OCI-LY7 (cell line): Measurements from ENCODE around the gene KRTAP5-4. TPM values are rescaled to one million over a fixed set of nuclear protein-coding genes. Genes with fewer than 3 reads are reported as not detected.
"Not testable (repeated sequence)": the region's sequence is repeated elsewhere in the genome, so short reads cannot be mapped to it uniquely, and the experiment has no call there.

Source experiments
- BruUV-seq: library from RNA; stranded (reverse); fragments of 400-500 nt; replicated peaks from 2 replicates; lab custom pipeline; 2021; lab: Mats Ljungman, UMichigan
- CTCF ChIA-PET: fragments of 300-600 bp; sonication (Branson Sonifier 250); formaldehyde crosslinking; loops from one replicate; lab custom pipeline; 2022; ENCODE audit warnings: antibody characterized with exemption; ENCODE audit not compliant: unreplicated experiment; lab: Charles Lee
- POLR2A ChIA-PET: fragments of 300-600 bp; sonication (Branson Sonifier 250); formaldehyde crosslinking; loops from one replicate; lab custom pipeline; 2022; ENCODE audit warnings: antibody characterized with exemption; lab: Charles Lee
- DNase-seq: peaks from one replicate; pipeline ENCODE4 v3.0.0-alpha.2; 2015; ENCODE audit warnings: low spot score
- H2AFZ ChIP-seq: fragments of 200-600 bp; sonication (generic), shearing (Covaris generic); 2 replicates; pipeline ENCODE4 v1.6.1; 2014; ENCODE audit warnings: mild to moderate bottlenecking, antibody characterized with exemption, low read length, moderate library complexity
- H3K27ac ChIP-seq: fragments of 200-600 bp; sonication (generic); 2 replicates; pipeline ENCODE4 v1.5.1; 2014; ENCODE audit warnings: mixed run types, low read depth, mild to moderate bottlenecking, moderate library complexity, low read length, inconsistent platforms; ENCODE audit not compliant: poor library complexity, severe bottlenecking
- H3K36me3 ChIP-seq: fragments of 200-600 bp; sonication (generic); 2 replicates; pipeline ENCODE4 v1.6.1; 2014; ENCODE audit warnings: mild to moderate bottlenecking, antibody characterized with exemption, low read length, moderate library complexity, mixed read lengths; ENCODE audit not compliant: insufficient read depth
- H3K4me1 ChIP-seq: fragments of 200-600 bp; sonication (generic); 2 replicates; pipeline ENCODE4 v1.5.1; 2014; ENCODE audit warnings: mild to moderate bottlenecking, low read length; ENCODE audit not compliant: insufficient read depth, poor library complexity, severe bottlenecking
- H3K4me2 ChIP-seq: fragments of 200-600 bp; sonication (generic); 2 replicates; pipeline ENCODE4 v1.6.1; 2014; ENCODE audit warnings: mild to moderate bottlenecking, low read length
- H3K4me3 ChIP-seq: fragments of 200-600 bp; sonication (generic); 2 replicates; pipeline ENCODE4 v1.5.1; 2014; ENCODE audit warnings: mild to moderate bottlenecking, low read depth, low read length; ENCODE audit not compliant: poor library complexity, severe bottlenecking
- H3K79me2 ChIP-seq: fragments of 200-600 bp; sonication (generic); 2 replicates; pipeline ENCODE4 v1.6.1; 2016; ENCODE audit warnings: low read depth, mild to moderate bottlenecking, low read length, moderate library complexity, mixed read lengths; ENCODE audit not compliant: insufficient read depth
- H3K9me2 ChIP-seq: fragments of 200-600 bp; sonication (generic); 2 replicates; pipeline ENCODE4 v1.6.1; 2016; ENCODE audit warnings: mild to moderate bottlenecking, low read length, mixed read lengths; ENCODE audit not compliant: insufficient read depth
- H3K9me3 ChIP-seq: fragments of 200-600 bp; sonication (generic); 2 replicates; pipeline ENCODE4 v1.6.1; 2014; ENCODE audit warnings: mild to moderate bottlenecking, mixed run types, low read length, mixed read lengths
- H4K20me1 ChIP-seq: fragments of 200-600 bp; sonication (generic); 2 replicates; pipeline ENCODE4 v1.6.1; 2014; ENCODE audit warnings: mild to moderate bottlenecking, antibody characterized with exemption, low read length, moderate library complexity, mixed read lengths; ENCODE audit not compliant: insufficient read depth
- EZH2phosphoT487 ChIP-seq: fragments of 200-600 bp; sonication (generic); IDR thresholded peaks from 2 replicates; pipeline ENCODE4 v1.6.1; 2018; ENCODE audit warnings: low read depth, borderline replicate concordance, mild to moderate bottlenecking, mixed run types, antibody characterized with exemption, low read length, moderate library complexity, mixed read lengths
- intact Hi-C: fragments of 100-400 bp; cut with micrococcal nuclease; formaldehyde crosslinking; loops from one replicate; pipeline ENCODE4 v1.10.0; 2022; ENCODE audit not compliant: unreplicated experiment
- total RNA-seq, 2 experiments: library from RNA; depleted of rRNA in 1 of 2; stranded (reverse); fragments of >200 nt in 1 of 2; shearing (Covaris generic) in 1 of 2; gene quantifications; 2 replicates each; pipeline ENCODE4 v1.2.3, GENCODE V29; 2014 to 2022
- TF ChIP-seq, protein P1 (sequence below): fragments of 200-600 bp; sonication (generic); conservative IDR thresholded peaks from 2 replicates; pipeline ENCODE4 v1.5.1; 2014; ENCODE audit warnings: mild to moderate bottlenecking, antibody characterized with exemption, low read length, moderate library complexity, mixed read lengths

KRTAP5-4 gene
- total RNA-seq, 2 experiments from 2014 or later: not detected

DNA sequence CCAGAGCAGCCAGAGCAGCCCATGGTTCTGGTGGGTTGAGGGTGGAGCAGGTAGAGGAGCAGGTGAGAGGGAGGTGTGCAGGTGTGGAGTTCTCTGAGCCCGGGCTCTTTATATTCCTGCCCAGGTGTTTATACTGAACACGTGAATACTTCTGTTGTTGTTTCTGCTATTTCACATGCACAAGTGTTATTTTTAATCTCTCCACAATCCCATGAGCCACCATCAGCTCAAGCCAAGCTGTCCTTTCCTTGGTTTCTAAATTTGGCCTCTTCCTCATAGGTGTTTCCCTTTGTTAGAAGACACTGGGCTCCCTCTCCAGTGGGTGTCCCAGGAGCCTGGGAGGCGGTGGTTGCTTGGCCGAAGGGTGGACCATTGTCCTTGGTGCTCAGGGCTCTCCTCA is 13.6 kb downstream of the KRTAP5-4 start, which contains the start of gene KRTAP5-3:
TSS of gene KRTAP5-3 (minus strand) at position 101 of the 400 bp plus-strand sequence. CDS start at position 23, 78 bp downstream.
- no peaks in the 10 kb centered on the region for H3K4me1 ChIP-seq
- DNase-seq: no peak
- no peaks in the 10 kb centered on the region for H3K9me2 ChIP-seq
- H2AFZ ChIP-seq: no peak within 1 kb of the TSS
- H3K36me3 ChIP-seq: no peaks in the 10 kb centered on the region
- TF ChIP-seq, protein P1, sequence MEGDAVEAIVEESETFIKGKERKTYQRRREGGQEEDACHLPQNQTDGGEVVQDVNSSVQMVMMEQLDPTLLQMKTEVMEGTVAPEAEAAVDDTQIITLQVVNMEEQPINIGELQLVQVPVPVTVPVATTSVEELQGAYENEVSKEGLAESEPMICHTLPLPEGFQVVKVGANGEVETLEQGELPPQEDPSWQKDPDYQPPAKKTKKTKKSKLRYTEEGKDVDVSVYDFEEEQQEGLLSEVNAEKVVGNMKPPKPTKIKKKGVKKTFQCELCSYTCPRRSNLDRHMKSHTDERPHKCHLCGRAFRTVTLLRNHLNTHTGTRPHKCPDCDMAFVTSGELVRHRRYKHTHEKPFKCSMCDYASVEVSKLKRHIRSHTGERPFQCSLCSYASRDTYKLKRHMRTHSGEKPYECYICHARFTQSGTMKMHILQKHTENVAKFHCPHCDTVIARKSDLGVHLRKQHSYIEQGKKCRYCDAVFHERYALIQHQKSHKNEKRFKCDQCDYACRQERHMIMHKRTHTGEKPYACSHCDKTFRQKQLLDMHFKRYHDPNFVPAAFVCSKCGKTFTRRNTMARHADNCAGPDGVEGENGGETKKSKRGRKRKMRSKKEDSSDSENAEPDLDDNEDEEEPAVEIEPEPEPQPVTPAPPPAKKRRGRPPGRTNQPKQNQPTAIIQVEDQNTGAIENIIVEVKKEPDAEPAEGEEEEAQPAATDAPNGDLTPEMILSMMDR: no peak
- no peak for TF ChIP-seq EZH2phosphoT487
- no peaks in the 10 kb centered on the region for H3K79me2 ChIP-seq
- no peak within 1 kb of the TSS for H3K27ac ChIP-seq
- H3K9me3 ChIP-seq: no peaks in the 10 kb centered on the region
- intact Hi-C loops: no loop called here
- H3K4me2 ChIP-seq: no peak within 1 kb of the TSS
- H4K20me1 ChIP-seq: no peaks in the 10 kb centered on the region
- H3K4me3 ChIP-seq: no peak within 1 kb of the TSS
- ChIA-PET CTCF (no interaction called here), POLR2A (no interaction called here)
- no TSS peak for BruUV-seq

DNA sequence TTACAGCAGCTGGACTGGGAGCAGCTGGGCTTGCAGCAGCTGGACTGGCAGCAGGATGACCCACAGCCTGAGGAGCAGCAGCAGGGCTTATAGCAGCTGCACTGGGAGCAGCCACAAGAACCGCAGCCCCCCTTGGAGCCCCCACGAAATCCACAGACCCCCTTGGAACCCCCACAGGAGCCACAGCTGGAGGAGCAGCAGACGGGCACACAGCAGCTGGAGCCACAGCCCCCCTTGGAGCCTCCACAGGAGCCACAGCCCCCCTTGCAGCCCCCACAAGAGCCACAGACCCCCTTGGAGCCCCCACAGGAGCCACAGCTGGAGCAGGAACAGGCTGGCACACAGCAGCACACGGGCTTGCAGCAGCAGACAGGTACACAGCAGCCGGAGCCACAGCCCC is 14.0 kb downstream of the KRTAP5-4 start:
- H2AFZ ChIP-seq, H4K20me1 ChIP-seq, H3K4me1 ChIP-seq, intact Hi-C loops, H3K27ac ChIP-seq, H3K36me3 ChIP-seq, CTCF ChIA-PET, POLR2A ChIA-PET, H3K79me2 ChIP-seq, H3K4me2 ChIP-seq, H3K9me3 ChIP-seq, H3K4me3 ChIP-seq, DNase-seq, H3K9me2 ChIP-seq, BruUV-seq: not testable (repeated sequence)

DNA sequence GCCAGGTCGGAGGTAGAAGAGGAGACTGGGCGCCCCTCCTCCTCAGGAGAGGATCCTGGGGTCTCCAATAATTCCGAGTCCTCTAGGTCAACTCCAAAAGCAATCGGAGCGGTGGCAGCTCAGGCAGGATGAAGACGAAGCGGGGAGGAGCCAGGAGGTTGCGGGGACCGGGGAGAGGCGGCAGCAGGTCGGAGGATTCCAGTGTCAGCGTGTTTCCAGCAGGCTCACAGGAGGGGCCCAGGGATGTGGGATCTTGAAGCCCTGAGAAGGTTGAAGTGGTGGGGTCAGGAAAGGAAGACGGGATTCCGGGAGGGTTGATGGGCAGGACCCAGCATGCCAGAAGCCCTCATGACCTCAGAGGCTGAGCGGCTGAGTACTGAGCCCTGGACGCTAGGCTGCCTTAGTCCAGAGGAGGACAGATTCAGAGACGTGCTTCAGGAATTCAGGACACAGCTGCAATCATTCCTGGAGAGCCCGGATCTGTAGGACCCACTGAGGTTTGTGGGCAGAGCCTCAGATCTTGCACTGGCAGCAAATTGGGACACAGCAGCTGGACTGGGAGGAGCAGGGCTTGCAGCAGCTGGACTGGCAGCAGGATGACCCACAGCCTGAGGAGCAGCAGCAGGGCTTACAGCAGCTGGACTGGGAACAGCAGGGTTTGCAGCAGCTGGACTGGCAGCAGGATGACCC is 14.6 kb downstream of the KRTAP5-4 start:
- H3K36me3 ChIP-seq, H3K79me2 ChIP-seq, CTCF ChIA-PET, intact Hi-C loops, H3K9me2 ChIP-seq, H4K20me1 ChIP-seq, POLR2A ChIA-PET, H3K4me1 ChIP-seq, H3K4me2 ChIP-seq, DNase-seq, H3K9me3 ChIP-seq, BruUV-seq, H3K4me3 ChIP-seq, H3K27ac ChIP-seq, H2AFZ ChIP-seq: not testable (repeated sequence)

DNA sequence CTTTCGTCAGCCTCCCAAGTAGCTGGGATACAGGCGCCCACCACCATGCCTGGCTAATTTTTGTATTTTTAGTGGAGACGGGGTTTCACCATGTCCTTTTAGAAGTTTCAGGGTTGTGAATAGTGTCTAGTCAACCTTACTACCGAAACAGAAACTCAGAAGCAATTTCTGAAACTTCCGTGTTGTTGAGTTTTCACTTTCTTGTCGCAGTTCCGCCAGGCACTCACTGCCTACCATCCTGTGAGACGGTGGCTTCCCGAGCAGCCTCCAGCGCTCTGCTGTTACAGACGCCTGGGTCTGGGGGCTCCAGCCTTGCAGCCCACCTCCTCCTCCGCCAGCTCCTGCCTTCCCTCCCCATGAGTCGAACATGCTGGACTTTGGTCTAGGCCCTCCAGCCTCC is 16.0 kb downstream of the KRTAP5-4 start:
- intact Hi-C loops, H3K9me3 ChIP-seq, H3K9me2 ChIP-seq, H3K4me1 ChIP-seq, H3K36me3 ChIP-seq, BruUV-seq, H3K79me2 ChIP-seq, H3K27ac ChIP-seq, CTCF ChIA-PET, H3K4me3 ChIP-seq, H4K20me1 ChIP-seq: not testable (repeated sequence)
- Histone ChIP-seq H3K4me2 (peak overlapping the region; percentile 39; the same call in 1 of the 2 replicates), H2AFZ (peak overlapping the region; percentile 57; the same call in 1 of the 2 replicates)
- POLR2A ChIA-PET: interaction anchor here (0.7 kb wide), 1 partner anchor 22 kb away, joined by 3 read pairs; no protein-coding TSS in a partner anchor
- DNase-seq: peak; percentile 23
